GM21576 (cell line): ENCODE results near the gene CHRFAM7A.
"Not testable (repeated sequence)": the region's sequence is repeated elsewhere in the genome, so short reads cannot be mapped to it uniquely, and the experiment has no call there.

ENCODE experiments used
- ATAC-seq: cut with Tn5 transposase; IDR thresholded peaks from one replicate; pipeline ENCODE4 v1.9.1; 2021; ENCODE audit warnings: mild to moderate bottlenecking, moderate library complexity; ENCODE audit not compliant: unreplicated experiment

CHRFAM7A gene

DNA sequence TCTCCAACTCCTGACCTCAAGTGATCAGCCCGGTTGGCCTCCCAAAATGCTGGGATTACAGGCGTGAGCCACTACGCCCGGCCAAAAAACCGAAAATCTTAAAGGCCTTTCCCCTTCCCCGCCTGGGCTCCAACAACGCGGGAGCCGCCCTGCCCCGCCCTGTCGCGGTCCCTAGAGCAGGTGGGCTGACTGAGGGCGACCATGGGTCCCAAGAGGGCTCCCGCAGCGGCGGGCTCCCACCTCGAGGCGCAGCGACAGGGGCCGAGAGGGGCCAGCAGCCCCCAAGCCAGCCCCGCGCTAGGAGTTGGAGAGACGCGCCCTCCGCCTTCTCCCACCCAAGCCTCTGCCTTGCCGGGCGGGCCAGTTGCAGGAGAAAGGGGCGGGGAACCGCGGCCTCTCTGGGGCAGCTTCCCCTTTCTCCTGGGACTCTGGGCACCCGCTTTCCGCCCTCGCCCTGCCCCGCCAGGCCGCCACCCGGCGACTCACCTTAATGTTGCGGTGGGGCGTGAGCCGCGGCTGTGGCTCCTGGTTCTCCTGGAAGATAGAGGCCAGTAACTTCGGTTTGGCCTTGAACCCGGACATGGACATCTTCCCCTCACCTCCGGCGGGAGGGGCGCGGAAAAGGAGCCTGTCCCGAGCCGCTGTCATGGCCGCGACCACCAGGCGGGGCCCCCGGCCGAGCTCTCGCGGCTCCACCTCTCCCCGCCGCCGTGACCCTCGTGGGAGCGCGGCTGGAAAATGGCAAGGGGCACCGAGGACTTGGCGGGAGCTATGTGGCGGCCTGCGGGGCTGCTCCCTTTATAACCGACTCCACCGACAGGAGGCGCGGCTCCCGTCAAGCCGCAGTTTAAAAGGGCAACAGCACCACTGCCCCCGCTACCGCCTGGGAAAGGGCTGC, at the start of gene CHRFAM7A:
Gene CHRFAM7A, minus strand, starts transcription at position 775 of the 898 bp plus-strand sequence. CDS start 10,189 bp downstream, outside the sequence.
- not testable (repeated sequence) for ATAC-seq

DNA sequence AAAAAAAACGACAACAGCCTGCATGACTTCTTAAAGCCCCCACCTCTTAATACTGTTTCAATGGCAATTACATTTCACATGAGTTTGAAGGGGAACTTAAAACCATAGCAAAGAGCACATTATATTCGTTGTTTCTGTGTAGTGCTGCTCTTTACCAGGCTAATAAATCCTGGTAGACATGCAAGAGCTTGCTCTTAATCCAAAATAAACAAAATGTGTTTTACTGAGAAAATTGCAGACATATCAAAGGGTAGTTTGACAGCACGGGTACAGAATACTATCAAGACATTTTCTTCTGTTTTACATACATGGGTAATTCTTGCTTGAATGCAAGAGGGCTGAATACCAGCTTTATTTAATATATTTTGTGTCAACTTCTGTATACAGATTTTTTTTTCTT, 45.0 kb upstream of the CHRFAM7A start:
- ATAC-seq = not testable (repeated sequence)

DNA sequence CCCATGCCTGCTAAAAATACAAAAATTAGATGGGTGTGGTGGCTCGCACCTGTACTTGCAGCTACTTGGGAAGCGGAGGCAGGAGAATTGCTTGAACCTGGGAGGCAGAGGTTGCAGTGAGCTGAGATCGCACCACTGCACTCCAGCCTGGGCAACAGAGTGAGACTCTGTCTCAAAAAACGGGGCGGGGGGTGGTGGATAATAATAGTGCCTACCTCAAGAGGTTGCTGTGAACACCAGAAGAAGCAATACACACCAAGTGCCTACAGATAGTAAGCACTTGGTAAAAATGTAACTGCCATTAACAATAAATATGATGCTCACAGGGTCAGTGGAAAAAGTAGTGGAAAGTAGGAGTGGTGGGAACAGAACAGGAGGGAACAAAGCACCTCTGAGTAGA, 42.5 kb upstream of the CHRFAM7A start:
- not testable (repeated sequence) for ATAC-seq

DNA sequence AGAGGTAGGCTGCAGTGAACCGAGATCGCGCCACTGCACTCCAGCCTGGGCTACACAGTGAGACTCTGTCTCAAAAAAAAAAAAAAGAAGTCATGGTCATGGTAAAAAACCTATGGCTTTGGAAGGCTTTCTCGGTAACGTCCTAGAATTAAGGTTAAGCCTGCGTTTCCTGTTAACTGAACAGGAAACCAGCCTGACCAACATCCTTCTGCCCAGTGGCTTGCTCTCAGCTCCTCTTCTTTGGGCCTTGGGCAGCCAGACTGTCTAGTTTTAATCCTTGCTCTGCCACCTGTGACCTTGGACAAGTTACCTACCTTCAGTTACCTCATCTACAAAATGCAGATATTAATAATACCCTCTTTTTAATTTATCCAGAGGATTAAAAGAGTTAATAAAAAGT, 27.4 kb upstream of the CHRFAM7A start:
- not testable (repeated sequence) for ATAC-seq

- not testable (repeated sequence) for ATAC-seq
Measured at GRCh38 chr15:30414160-30414559, 20.8 kb upstream of the CHRFAM7A start, which contains the start of gene GOLGA8R. Gene GOLGA8R, minus strand, starts transcription at chr15:30414260. Its CDS starts 98 bp downstream, at chr15:30414162.

GRCh38 chr15:30407636-30408035, 14.3 kb upstream of the CHRFAM7A start:
- ATAC-seq = not testable (repeated sequence)

- ATAC-seq = not testable (repeated sequence)
Measured at GRCh38 chr15:30398988-30399387, 5.6 kb upstream of the CHRFAM7A start.

DNA sequence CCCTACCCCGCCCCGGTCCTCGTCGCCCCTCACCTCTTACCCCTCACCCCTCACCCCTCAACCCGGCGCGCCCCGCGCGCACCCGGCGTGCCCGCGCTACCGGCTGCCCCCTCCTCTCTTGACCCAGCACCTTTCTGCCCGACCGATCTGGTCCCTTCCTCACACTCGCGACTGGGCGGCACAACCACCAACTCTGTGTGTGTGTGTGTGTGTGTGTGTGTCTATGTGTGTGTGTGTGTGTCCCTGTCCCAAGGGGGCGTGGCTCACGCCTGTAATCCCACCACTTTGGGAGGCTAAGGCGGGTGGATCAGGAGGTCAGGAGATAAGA, 288 bp upstream of the CHRFAM7A start:
- not testable (repeated sequence) for ATAC-seq

DNA sequence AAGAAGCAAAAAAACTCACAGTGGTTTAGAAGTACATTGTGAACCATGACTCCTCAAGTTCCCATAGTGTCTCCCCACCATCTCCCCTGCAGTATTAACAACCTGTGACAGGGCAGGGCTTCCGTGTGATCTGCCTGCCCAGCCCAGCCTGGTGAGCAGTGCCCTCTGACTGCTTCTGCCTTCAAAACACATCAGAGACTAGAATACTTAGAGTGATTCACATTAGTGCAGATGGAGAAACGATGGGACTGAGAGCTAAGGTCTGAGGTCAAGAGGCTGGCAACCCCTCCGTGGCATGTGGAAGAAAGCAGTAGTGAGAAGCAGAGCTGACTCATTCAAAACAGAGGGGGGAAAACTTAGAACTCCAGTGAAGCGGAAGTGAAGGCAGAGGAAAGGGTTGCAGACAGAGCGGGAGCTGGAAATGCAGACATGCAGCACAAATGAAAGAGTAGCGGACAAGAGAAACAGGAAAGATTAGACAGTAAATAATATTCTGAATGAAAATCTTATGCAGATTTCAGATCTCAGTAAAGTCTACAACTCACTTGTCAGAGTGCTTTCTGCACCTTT, 6.9 kb downstream of the CHRFAM7A start:
- not testable (repeated sequence) for ATAC-seq

GRCh38 chr15:30377082-30377413, 16.3 kb downstream of the CHRFAM7A start:
- ATAC-seq = not testable (repeated sequence)

DNA sequence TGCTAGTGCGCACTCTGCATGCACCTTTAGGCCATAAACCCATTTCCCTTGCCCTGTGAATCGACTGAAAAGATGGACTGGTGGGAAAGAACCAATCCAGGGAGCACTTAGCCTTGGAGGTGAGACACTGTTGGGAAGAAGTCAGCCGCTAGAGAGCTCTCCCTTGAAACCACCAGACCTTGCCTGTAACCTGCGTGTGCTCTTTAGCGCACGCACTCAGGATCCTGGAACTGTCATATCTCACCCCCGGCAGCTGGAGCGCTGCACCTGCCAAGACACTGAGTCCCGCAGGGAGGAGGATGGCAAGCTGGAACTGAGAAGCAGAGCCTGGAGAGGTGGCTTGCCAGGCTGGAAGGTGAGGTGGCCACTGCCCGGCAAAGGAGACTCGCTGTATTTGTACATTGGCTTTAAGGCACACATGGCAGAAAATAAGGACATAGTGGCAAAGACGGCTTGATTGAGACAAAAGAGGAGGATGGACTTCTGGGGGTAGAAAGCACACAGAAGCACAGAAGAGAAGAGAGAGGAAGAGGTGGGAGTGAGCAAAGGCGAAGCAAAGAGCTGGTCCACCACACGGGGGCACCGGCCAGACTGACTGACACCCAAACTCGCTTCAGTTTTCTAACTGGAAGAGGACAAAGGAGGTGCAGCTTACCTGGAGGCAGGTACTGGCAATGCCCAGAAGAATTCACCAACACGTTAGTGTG, 16.8 kb downstream of the CHRFAM7A start:
- ATAC-seq = not testable (repeated sequence)

DNA sequence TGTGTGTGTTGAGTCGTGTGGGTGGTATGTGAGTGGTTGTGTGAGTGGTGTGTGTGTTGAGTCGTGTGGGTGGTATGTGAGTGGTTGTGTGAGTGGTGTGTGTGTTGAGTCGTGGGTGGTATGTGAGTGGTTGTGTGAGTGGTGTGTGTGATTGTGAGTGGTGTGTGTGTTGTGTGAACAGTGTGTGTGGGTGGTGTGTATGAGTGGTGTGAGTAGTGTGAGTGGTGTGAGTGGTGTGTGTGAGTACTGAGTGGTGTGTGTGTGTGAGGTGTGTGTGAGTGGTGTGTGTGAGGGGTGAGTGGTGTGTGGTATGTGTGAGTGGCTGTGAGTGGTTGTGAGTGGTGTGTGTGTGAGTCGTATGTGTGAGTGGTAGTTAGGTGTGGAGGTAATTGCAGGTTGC, 17.5 kb downstream of the CHRFAM7A start:
- ATAC-seq = not testable (repeated sequence)

DNA sequence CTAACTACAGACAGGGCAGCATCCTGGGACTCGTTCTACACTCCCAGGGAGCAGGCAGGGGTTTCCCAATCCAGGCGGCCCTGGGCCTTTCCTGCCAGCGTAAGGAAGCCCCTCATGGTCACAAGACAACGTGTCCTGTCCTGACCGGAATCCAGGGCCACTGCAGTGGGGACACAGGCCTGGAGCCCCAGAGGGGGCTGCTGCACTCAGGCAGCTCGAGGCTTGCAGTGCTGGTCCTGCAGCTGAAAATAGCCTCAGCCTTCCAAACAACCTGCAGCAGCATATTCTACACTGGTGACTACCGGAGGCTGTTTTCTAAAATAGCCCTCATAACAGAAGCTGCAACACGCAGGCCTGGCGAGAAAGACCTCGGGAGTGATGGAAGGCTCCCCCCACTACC, 18.5 kb downstream of the CHRFAM7A start:
- not testable (repeated sequence) for ATAC-seq

GRCh38 chr15:30368271-30368670, 25.1 kb downstream of the CHRFAM7A start:
- ATAC-seq = not testable (repeated sequence)

GRCh38 chr15:30367246-30367645, 26.1 kb downstream of the CHRFAM7A start:
- not testable (repeated sequence) for ATAC-seq

- not testable (repeated sequence) for ATAC-seq
Measured at GRCh38 chr15:30361404-30361803, 31.9 kb downstream of the CHRFAM7A start.

DNA sequence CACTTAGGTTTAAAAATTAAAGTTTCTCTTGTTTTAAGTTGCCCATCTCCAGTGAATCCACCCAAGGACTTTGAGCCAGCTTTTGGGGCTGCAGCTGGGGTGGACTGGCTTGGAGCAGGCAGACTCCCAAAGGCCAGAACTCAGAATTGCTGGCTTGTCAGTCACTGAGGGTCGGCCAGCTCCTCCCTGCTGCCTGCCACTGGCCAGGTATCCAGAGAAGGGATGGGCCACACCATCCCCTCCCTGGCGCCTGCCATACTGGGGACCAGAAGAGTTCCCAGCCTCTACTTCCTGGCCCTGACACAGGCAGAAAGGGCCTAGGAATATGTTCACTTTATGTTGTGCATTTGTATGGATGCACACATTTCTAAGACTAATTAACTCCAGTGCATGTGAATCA, 32.4 kb downstream of the CHRFAM7A start:
- ATAC-seq = not testable (repeated sequence)

GRCh38 chr15:30355043-30355442, 38.3 kb downstream of the CHRFAM7A start:
- not testable (repeated sequence) for ATAC-seq

DNA sequence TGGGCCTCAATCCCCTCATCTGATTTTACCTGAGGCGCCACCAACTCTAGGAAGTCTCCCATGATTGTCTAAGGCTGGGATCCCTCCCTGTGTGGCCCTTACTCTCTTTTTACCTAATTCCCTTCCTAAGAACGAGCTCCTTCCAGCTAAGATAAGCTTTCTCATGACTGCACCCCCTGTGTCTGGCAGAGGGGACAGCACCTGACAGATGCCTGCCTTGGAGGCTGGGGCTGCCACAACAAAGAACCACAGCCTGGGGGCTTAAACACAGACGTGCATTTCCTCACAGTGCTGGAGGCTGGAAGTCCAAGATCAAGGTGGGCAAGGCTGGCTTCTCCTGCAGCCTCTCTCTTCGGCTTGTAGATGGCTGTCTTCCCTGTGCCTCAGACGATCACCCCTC, 43.5 kb downstream of the CHRFAM7A start:
- ATAC-seq = not testable (repeated sequence)

- not testable (repeated sequence) for ATAC-seq
Measured at GRCh38 chr15:30336584-30336983, 56.8 kb downstream of the CHRFAM7A start.

GRCh38 chr15:30334152-30334551, 59.2 kb downstream of the CHRFAM7A start:
- not testable (repeated sequence) for ATAC-seq
